Measurements from ENCODE around the gene NAA16.

DNA sequence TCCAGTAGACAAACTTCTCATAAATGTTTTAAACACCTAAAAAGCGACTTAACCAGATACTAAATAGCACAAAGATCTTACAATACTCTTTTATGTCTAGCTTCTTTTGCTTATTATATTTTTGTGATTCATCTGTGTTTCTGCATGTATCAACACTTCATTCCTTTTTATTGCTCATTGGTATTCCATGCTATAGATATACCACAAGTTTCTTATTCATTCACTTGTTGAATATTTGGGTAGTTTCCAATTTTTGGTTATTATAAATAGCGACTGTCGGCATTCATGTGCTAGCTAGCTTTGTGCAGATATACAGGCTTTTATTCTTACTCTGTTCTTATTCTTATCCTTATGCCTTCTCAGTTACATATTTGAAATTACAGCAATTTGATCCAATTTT lies 96.3 kb downstream of the NAA16 start:
- no peak for TF ChIP-seq RARB (CRISPR knock-in tag; IDR thresholded peaks at IDR 0.05)
- TF ChIP-seq TCF4 (CRISPR knock-in tag; IDR thresholded peaks at IDR 0.05; ENCODE audit: borderline replicate concordance), result no peak
- no peak for TF ChIP-seq CSDC2 (CRISPR knock-in tag; IDR thresholded peaks at IDR 0.05)
- TF ChIP-seq ZFP3 (CRISPR knock-in tag; IDR thresholded peaks at IDR 0.05), result no peak
- no peak for TF ChIP-seq ISL1 (CRISPR knock-in tag; IDR thresholded peaks at IDR 0.05)
- TF ChIP-seq, protein P1, sequence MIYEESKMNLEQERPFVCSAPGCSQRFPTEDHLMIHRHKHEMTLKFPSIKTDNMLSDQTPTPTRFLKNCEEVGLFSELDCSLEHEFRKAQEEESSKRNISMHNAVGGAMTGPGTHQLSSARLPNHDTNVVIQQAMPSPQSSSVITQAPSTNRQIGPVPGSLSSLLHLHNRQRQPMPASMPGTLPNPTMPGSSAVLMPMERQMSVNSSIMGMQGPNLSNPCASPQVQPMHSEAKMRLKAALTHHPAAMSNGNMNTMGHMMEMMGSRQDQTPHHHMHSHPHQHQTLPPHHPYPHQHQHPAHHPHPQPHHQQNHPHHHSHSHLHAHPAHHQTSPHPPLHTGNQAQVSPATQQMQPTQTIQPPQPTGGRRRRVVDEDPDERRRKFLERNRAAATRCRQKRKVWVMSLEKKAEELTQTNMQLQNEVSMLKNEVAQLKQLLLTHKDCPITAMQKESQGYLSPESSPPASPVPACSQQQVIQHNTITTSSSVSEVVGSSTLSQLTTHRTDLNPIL (CRISPR knock-in tag; IDR thresholded peaks at IDR 0.05; ENCODE audit: low read depth), result no peak
